GM12891 (cell line): ENCODE measurements around the gene RAPGEFL1.

Experiments
- PAX5 ChIP-seq: IDR thresholded peaks from 2 replicates; pipeline ENCODE4 v1.6.1; 2011; ENCODE audit warnings: low read length, moderate library complexity, mild to moderate bottlenecking; ENCODE audit not compliant: insufficient read depth, severe bottlenecking
- POLR2A ChIP-seq: IDR thresholded peaks from 2 replicates; pipeline ENCODE4 v1.6.1; 2011; ENCODE audit warnings: low read depth, low read length, control low read depth
- POLR2AphosphoS5 ChIP-seq: IDR thresholded peaks from 2 replicates; pipeline ENCODE4 v1.6.1; 2011; ENCODE audit warnings: low read depth, low read length, control low read depth
- SPI1 ChIP-seq: IDR thresholded peaks from 2 replicates; pipeline ENCODE4 v1.6.1; 2011; ENCODE audit warnings: low read depth, low read length, control low read depth

- no peak for TF ChIP-seq SPI1
- no peak for TF ChIP-seq POLR2AphosphoS5
- no peak for TF ChIP-seq PAX5
- TF ChIP-seq POLR2A, result no peak
Measured at GRCh38 chr17:40182606-40183005, 5.3 kb downstream of the RAPGEFL1 start.
